Natural killer cell (primary cell): ENCODE data around the gene DCAF10. TPM values are rescaled to one million over a fixed set of nuclear protein-coding genes. Genes with fewer than 3 reads are reported as not detected.

Experiments
- ATAC-seq, 3 donors: fragments of 150-1000 bp in 2 of 3; fragments of 200-7000 bp in 1 of 3; cut with Tn5 transposase; 1 replicate in 1 of 3; 2 replicates in 2 of 3; pipeline ENCODE4 v1.10.0; 2021; ENCODE audit warnings: mild to moderate bottlenecking in 2 of 3, moderate library complexity in 2 of 3
- DNase-seq, 2 donors: peaks; one replicate each; pipeline versions ENCODE4 v3.0.0 to v3.0.0-alpha.2; 2013 to 2021; ENCODE audit warnings: mixed read lengths in 1 of 2
- H3K27ac ChIP-seq: one replicate; pipeline ENCODE4 v1.5.1; 2013; ENCODE audit warnings: mild to moderate bottlenecking, low read length
- H3K27me3 ChIP-seq: one replicate; pipeline ENCODE4 v1.6.1; 2013; ENCODE audit warnings: low read length; ENCODE audit not compliant: control insufficient read depth, insufficient read depth
- H3K36me3 ChIP-seq: one replicate; pipeline ENCODE4 v1.6.1; 2013; ENCODE audit warnings: low read length; ENCODE audit not compliant: control insufficient read depth, insufficient read depth
- H3K4me1 ChIP-seq: one replicate; pipeline ENCODE4 v1.6.1; 2013; ENCODE audit warnings: low read length; ENCODE audit not compliant: control insufficient read depth, insufficient read depth
- H3K4me3 ChIP-seq: one replicate; pipeline ENCODE4 v1.5.1; 2013; ENCODE audit warnings: low read length
- H3K9me3 ChIP-seq: one replicate; pipeline ENCODE4 v1.6.1; 2013; ENCODE audit warnings: low read length; ENCODE audit not compliant: control insufficient read depth, insufficient read depth
- H3K27ac Mint-ChIP-seq, 2 donors: one replicate each; pipeline ENCODE4 v1.8.0; 2022; ENCODE audit warnings: mild to moderate bottlenecking in 2 of 2, mixed read lengths in 2 of 2, moderate library complexity in 1 of 2
- H3K27me3 Mint-ChIP-seq, 2 donors: one replicate each; pipeline ENCODE4 v1.8.0; 2022; ENCODE audit warnings: low read depth in 2 of 2, mixed read lengths in 2 of 2
- H3K36me3 Mint-ChIP-seq: one replicate; pipeline ENCODE4 v1.8.0; 2022; ENCODE audit warnings: mixed read lengths
- H3K4me1 Mint-ChIP-seq, 2 donors: one replicate each; pipeline ENCODE4 v1.8.0; 2022; ENCODE audit warnings: mixed read lengths in 2 of 2
- H3K4me3 Mint-ChIP-seq: one replicate; pipeline ENCODE4 v1.8.0; 2022; ENCODE audit warnings: mild to moderate bottlenecking, moderate library complexity, mixed read lengths
- H3K9me3 Mint-ChIP-seq, 2 donors: one replicate each; pipeline ENCODE4 v1.8.0; 2022; ENCODE audit warnings: mixed read lengths in 2 of 2
- CTCF ChIP-seq: fragments of 200-600 bp; IDR thresholded peaks from one replicate; pipeline ENCODE4 v1.8.0; 2022; ENCODE audit warnings: antibody characterized with exemption
- whole genome bisulfite sequencing: methylation state at CpG from one replicate; pipeline ENCODE4 v1.1.7; 2013; ENCODE audit warnings: missing lambda C conversion rate; ENCODE audit not compliant: insufficient coverage; 5-methylcytosine and 5-hydroxymethylcytosine counted together
- intact Hi-C: fragments of 100-400 bp; cut with micrococcal nuclease; formaldehyde crosslinking; loops from one replicate; pipeline ENCODE4 v1.14.2; 2022
- total RNA-seq, 4 donors: library from RNA; stranded (reverse); fragments of 120-200 nt in 1 of 4; gene quantifications; one replicate each; pipeline versions ENCODE4 v1.2.3 to v1.2.4, GENCODE V29; 2013 to 2022

DCAF10 gene
- total RNA-seq, 3 donors from 2014 or later (not counting 1 experiment from before 2014, with no cell fraction given): 12.9 to 21.0 (median 18.5) TPM

- H3K27ac Mint-ChIP-seq: no peak overlapping the region
- peaks cover 0 to 11% of the 10 kb centered on the region in 2 donors for H3K4me1 Mint-ChIP-seq
- TF ChIP-seq CTCF: no peak
- no peak overlapping the region for H3K4me3 Mint-ChIP-seq
- Histone ChIP-seq H3K4me1 (no peaks in the 10 kb centered on the region), H3K36me3 (peaks cover 7% of the 10 kb centered on the region), H3K27me3 (no peaks in the 10 kb centered on the region), H3K4me3 (no peak overlapping the region), H3K27ac (no peak overlapping the region), H3K9me3 (no peaks in the 10 kb centered on the region)
- 97% methylated on average over 13 of the region's 13 CpGs for WGBS
- no peak for ATAC-seq
- no peaks in the 10 kb centered on the region for H3K27me3 Mint-ChIP-seq
- intact Hi-C loops: no loop called here
- DNase-seq: no peak
- H3K36me3 Mint-ChIP-seq: no peaks in the 10 kb centered on the region
- H3K9me3 Mint-ChIP-seq: no peaks in the 10 kb centered on the region
Observed at GRCh38 chr9:37835821-37836220, 35.2 kb downstream of the DCAF10 start.

GRCh38 chr9:37836386-37836785, 35.8 kb downstream of the DCAF10 start:
- Mint-ChIP-seq H3K4me3 (no peak overlapping the region), H3K27ac (no peak overlapping the region), H3K4me1 (peaks cover 0 to 13% of the 10 kb centered on the region in 2 donors), H3K27me3 (no peaks in the 10 kb centered on the region), H3K9me3 (no peaks in the 10 kb centered on the region), H3K36me3 (no peaks in the 10 kb centered on the region)
- H3K27ac ChIP-seq: no peak overlapping the region
- H3K4me3 ChIP-seq: no peak overlapping the region
- H3K36me3 ChIP-seq: peaks cover 4% of the 10 kb centered on the region
- H3K27me3 ChIP-seq: no peaks in the 10 kb centered on the region
- H3K4me1 ChIP-seq: no peaks in the 10 kb centered on the region
- intact Hi-C loops: no loop called here
- ATAC-seq (no peak), DNase-seq (no peak)
- no peak for TF ChIP-seq CTCF
- WGBS: 83% methylated on average over 1 of the region's 2 CpGs
- H3K9me3 ChIP-seq: no peaks in the 10 kb centered on the region

GRCh38 chr9:37839496-37840461, 39.2 kb downstream of the DCAF10 start:
- Mint-ChIP-seq H3K9me3 (no peaks in the 10 kb centered on the region), H3K36me3 (no peaks in the 10 kb centered on the region), H3K27ac (no peak overlapping the region), H3K27me3 (no peaks in the 10 kb centered on the region), H3K4me3 (no peak overlapping the region), H3K4me1 (peaks cover 10 to 13% of the 10 kb centered on the region in 2 donors)
- intact Hi-C loops: no loop called here
- no peak for ATAC-seq
- WGBS: 98% methylated on average over 2 of the region's 3 CpGs
- no peak overlapping the region for H3K4me3 ChIP-seq
- peaks cover 10% of the 10 kb centered on the region for H3K36me3 ChIP-seq
- TF ChIP-seq CTCF: no peak
- no peaks in the 10 kb centered on the region for H3K27me3 ChIP-seq
- no peak overlapping the region for H3K27ac ChIP-seq
- no peaks in the 10 kb centered on the region for H3K9me3 ChIP-seq
- DNase-seq: no peak
- H3K4me1 ChIP-seq: no peaks in the 10 kb centered on the region
